GM18951 (cell line): ENCODE measurements around the gene CIITA.
A peak's percentile ranks its signal among the peaks of the same experiment; 100 is the strongest.

Source experiments
- POLR2A ChIP-seq: IDR thresholded peaks from 4 replicates; pipeline ENCODE4 v1.6.1; 2011; ENCODE audit warnings: mild to moderate bottlenecking; ENCODE audit not compliant: insufficient read length, insufficient read depth; ENCODE audit errors: extremely low read depth
- in situ Hi-C: fragments of 300-500 bp; cut with MboI; formaldehyde crosslinking; loops from one replicate; pipeline ENCODE4 v1.12.0; 2022; ENCODE audit warnings: low sequenced_read_pairs, mixed read lengths, inconsistent platforms; ENCODE audit not compliant: unreplicated experiment

Gene CIITA

GRCh38 chr16:10942352-10943063 is 65.5 kb downstream of the CIITA start, which contains the start of gene DEXI:
DEXI (minus strand) TSS chr16:10942468; CDS start chr16:10942005, 463 bp downstream.
- in situ Hi-C loops = no loop called here
- TF ChIP-seq POLR2A = peak; percentile 80

GRCh38 chr16:10943064-10943353 is 66.0 kb downstream of the CIITA start:
- TF ChIP-seq POLR2A = no peak
- in situ Hi-C loops = no loop called here

GRCh38 chr16:10944249-10945064 is 67.5 kb downstream of the CIITA start, which contains the start of gene CLEC16A:
CLEC16A (plus strand) TSS chr16:10944564; CDS start chr16:10944718, 154 bp downstream.
- in situ Hi-C loops = no loop called here
- peak; percentile 82 for TF ChIP-seq POLR2A

DNA sequence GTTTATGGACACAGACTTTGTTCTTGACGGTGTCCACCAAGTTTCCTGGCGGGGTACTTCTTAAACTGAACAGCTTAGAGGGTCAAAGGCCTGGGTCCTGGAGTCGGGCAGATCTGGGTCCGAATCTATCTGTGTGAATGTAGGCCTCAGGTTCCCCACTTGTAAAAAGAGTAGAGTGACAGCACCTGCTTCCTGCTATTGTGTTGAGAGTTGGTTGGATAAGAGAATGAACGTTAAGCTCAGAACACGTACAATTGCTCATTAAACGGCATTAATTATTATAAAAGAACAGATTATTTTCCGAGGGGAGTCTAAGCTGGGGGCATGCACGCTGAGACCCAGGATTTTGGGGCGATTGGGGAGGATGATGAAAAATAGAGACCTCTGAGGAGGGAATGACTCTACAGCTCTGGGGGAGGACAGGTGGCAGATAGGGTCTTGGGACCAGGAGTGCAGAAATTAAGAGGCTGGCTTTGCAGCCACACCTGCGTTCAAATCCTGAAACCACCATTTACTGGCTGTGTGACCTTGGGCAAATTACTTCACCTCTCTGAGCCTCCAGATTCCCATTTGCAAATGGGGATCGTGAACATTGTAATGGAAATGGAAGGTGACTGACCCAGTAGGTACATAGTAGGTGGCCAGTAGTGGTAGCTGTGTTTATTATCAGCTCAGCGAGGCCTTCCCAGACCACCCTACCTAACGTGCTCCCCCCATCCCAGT is 68.2 kb downstream of the CIITA start:
- in situ Hi-C loops = no loop called here

DNA sequence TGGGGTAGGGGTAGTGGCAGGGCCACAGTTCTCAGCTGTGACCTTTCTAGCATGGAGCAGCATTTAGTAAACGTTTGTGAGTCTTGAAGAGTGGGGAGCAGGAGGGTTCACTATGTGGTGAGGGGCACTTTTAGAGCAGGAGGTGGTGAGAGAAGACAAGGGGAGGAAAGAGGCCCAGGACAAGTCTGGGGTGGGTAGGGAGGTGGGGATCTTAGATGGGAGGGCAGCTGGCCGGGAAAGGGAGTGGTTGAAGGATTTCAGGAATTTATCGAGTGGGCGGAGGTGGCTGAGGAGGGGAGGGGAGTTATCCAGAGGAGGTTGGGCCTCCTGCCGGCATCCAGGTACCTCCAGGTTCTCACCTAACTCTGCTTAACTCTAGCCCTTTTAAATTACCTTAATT is 69.3 kb downstream of the CIITA start:
- in situ Hi-C loops = no loop called here
- TF ChIP-seq POLR2A = no peak

More for the DNA sequence above, 68.2 kb downstream of the CIITA start:
- TF ChIP-seq POLR2A = no peak

- in situ Hi-C loops = no loop called here
- TF ChIP-seq POLR2A = no peak
These were observed 70.3 kb downstream of the CIITA start for GRCh38 chr16:10947211-10947787.

DNA sequence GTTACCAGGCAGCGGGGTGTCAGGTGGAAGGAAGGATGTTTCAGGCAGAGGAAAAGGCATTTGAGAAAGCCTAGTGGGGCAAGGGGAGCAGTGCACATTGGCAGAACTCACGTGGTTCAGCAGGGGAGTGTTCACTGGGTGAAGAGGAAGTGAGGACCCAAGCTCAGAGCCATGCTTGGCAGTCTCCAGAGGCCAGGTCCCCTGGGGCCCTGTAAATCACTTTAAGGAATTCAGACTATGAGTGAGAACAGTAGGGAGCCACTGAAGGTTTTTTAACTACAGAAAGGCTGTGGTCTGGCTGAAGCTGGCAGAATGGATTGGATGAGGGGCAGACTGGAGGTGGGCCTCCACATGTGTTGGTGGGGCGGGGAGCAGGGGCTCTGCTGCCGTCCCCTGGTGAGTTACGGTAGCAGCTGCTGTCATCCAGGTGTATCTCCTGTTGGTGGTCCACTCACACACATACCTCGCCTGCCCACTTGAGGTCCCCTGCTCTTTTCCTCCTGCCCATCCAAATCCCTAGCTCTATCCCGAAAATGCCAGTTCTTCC is 72.5 kb downstream of the CIITA start:
- no peak for TF ChIP-seq POLR2A
- in situ Hi-C loops = no loop called here

GRCh38 chr16:10950393-10950792 is 73.4 kb downstream of the CIITA start:
- in situ Hi-C loops = loop anchor here (25.0 kb wide), 3 partner anchors 287 to 862 kb away; partner anchors contain the start of gene SNN
- no peak for TF ChIP-seq POLR2A

DNA sequence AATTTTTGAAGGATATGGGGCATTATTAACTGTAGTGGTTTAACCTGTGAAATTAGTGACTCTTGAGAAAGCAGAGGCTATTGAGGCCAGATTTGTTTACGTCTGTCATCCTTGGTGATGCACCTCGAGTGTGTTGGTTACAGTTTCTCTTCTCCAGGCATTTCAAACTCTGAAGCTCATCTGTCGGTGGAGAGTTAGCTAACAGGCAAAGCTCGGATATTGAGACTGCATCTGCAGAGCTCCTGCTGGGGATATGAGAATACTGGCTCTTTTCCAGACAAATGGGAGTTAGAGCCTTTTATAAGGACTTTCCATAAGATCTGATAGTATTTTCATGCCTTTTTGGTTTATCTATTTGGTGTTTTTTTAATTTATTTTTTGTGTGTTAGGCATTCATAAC is 74.0 kb downstream of the CIITA start:
- no peak for TF ChIP-seq POLR2A
- in situ Hi-C loops = loop anchor here (25.0 kb wide), 3 partner anchors 286 to 861 kb away; partner anchors contain the start of gene SNN

DNA sequence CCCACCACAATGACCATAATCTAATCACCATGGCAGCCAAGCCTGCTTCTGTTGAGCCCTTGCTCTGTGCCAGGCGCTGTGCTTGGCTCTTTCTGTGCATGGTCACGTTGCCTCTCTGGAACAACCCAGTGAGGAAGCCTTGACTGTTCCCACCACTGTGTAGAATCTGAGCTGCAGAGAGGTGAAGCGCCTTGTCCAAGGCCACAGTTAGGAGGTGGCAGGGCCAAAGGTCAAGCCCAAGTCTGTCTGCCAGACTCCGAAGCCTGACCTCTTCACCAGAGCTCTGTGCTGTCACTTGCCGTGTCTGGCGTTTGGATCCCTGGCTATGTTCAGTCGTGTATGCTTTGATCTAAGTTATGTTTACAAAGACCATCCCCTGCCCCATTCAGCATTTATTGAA is 77.9 kb downstream of the CIITA start:
- no peak for TF ChIP-seq POLR2A
- in situ Hi-C loops = loop anchor here (25.0 kb wide), 3 partner anchors 282 to 857 kb away; partner anchors contain the start of gene SNN

DNA sequence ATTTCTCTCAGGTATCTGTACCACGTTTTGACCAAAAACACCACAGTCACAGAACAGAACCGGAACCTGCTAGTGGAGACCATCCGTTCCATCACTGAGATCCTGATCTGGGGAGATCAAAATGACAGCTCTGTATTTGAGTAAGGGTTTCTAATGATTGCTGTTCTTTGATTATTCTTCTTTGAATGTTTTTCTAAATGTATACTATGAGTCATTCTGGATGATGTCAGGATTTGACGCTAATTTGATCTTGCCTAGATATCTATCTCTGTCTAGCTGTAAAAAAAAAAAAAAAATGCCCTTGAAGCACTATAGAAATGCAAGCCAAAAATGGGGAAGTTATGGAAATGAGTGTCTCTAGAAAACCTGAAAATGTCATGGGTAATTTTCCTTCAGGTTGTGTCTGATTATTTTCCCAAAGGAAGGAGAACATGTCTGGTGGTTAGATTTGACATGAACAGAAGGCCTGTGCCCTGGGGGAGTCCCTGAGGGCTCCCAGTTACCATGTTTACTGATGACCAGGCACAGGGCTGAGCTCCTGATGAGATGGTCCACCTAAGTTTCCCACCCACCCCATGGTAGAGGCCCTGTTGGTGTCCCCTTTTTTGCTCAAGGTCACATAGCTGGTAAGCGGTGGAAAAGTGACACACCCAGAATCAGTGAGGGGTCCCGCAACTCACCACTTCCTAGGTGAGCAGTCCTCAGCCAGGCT is 80.9 kb downstream of the CIITA start:
- no peak for TF ChIP-seq POLR2A
- in situ Hi-C loops = loop anchor here (25.0 kb wide), 3 partner anchors 279 to 854 kb away; partner anchors contain the start of gene SNN

DNA sequence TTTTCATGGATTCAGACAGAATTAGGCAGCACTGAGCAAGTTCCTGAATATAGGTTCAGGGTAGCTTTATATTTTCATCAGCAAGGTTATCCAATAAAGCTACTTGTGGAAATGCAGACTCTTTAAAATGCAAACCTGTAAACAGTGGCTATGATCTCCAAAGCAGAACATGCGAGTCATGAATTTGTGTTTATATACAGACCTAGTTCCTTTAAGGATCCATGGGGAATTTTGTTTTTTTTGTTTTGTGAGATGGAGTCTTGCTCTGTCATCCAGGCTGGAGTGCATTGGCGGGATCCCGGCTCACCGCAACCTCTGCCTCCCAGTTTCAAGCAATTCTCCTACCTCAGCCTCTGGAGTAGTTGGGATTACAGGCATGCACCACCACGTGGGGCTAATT is 82.2 kb downstream of the CIITA start:
- in situ Hi-C loops = loop anchor here (25.0 kb wide), 3 partner anchors 278 to 853 kb away; partner anchors contain the start of gene SNN
- TF ChIP-seq POLR2A = no peak

- TF ChIP-seq POLR2A = no peak
- in situ Hi-C loops = loop anchor here (10.0 to 25.0 kb wide), 4 partner anchors 276 to 851 kb away; partner anchors contain the start of gene SNN
These were observed 84.2 kb downstream of the CIITA start for GRCh38 chr16:10961231-10961630.
